GM19023 (cell line): ENCODE data around the gene TARS2.

Experiments
- ATAC-seq: cut with Tn5 transposase; IDR thresholded peaks from one replicate; pipeline ENCODE4 v1.9.1; 2021; ENCODE audit warnings: mild to moderate bottlenecking, moderate library complexity; ENCODE audit not compliant: unreplicated experiment

TARS2 gene

DNA sequence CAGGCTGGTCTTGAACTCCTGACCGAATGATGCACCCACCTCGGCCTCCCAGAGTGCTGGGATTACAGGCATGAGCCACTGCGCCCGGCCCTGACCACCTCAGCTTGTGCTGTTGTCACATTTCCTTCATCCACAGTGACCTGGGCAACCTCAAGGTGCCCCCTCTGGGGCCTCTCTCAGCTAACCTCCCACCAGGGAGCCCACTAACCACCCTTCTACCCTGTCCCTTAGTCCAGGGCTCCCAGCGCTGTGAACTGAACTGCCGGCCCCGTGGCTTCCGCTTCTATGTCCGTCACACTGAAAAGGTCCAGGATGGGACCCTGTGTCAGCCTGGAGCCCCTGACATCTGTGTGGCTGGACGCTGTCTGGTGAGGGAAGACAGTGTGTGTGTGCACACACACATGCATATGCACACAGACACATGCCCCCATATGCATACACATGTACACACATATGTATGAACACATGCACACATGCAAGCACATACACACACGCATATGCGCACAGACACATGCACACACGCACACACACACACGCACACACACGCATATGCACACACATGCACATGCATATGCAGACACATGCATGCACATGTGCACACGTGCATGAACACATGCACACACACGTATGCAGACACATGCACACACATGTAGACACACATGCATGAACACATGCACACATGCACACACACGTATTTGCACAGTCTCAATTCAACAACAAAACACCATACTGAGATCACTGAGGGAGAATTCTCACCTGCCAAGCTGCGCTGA lies 68.2 kb downstream of the TARS2 start:
- ATAC-seq, result no peak

- ATAC-seq, result no peak
These were observed 69.0 kb downstream of the TARS2 start for GRCh38 chr1:150555971-150556865.

GRCh38 chr1:150557065-150557600 lies 69.9 kb downstream of the TARS2 start:
- ATAC-seq, result no peak
